ENCODE measurements around the gene SNRPF.
"Not testable (repeated sequence)": the region's sequence is repeated elsewhere in the genome, so short reads cannot be mapped to it uniquely, and the experiment has no call there.

SNRPF gene

DNA sequence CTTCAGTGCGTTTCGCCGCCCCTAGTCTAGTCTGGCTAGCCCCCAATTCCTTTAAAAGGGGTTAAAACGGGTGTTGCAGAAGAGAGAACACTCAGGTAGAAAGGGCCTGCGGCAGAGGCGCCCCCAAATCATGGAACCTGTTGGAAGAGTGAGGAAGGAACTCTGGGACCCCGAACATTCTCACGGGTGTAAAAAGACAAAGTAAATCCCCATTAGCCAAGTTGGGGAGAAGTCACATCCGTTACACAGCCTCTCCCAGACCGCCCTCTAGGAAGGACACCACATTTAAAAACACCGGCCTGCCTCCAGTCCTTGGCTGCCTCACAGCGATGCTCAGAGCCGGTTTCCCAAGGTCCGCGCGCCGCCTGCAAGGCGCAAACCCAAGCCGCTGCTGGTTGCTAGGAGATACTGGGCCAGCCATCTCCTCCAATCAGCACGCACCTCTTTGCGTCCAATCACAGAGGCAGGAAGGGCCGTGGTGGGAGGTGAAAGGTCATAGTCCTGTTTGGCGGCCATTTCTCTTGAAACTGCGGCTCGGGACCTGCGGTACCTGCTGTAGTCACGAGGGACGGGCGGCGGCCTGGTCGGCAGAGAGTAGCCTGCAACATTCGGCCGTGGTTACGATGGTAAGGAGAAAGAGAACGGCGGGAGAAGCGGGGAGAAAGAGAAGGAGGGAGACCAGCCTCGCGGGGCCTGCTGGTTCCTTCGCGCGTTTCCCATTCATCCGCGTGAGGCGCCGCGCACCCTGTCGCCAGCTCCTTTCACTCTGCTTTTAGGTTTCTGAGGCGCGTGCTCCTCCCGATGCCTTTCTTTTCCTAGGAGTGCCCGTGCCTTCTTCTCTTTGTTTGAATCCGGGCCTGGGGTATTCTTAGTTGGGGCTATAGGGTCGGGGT lies at the start of gene SNRPF:
Gene SNRPF (plus strand): TSS at position 502 of the 893 bp plus-strand sequence. CDS start 122 bp downstream, at position 624.
- peak; percentile 98 for DNase-seq (ENCODE audit: low read depth in 2 of 2)
- peak within 1 kb of the TSS; percentile 74 to 84 for H3K4me3 ChIP-seq (replicated peaks in 1 of 2; ENCODE audit: low read depth in 2 of 2, low read length in 2 of 2)
- TF ChIP-seq, protein P1, sequence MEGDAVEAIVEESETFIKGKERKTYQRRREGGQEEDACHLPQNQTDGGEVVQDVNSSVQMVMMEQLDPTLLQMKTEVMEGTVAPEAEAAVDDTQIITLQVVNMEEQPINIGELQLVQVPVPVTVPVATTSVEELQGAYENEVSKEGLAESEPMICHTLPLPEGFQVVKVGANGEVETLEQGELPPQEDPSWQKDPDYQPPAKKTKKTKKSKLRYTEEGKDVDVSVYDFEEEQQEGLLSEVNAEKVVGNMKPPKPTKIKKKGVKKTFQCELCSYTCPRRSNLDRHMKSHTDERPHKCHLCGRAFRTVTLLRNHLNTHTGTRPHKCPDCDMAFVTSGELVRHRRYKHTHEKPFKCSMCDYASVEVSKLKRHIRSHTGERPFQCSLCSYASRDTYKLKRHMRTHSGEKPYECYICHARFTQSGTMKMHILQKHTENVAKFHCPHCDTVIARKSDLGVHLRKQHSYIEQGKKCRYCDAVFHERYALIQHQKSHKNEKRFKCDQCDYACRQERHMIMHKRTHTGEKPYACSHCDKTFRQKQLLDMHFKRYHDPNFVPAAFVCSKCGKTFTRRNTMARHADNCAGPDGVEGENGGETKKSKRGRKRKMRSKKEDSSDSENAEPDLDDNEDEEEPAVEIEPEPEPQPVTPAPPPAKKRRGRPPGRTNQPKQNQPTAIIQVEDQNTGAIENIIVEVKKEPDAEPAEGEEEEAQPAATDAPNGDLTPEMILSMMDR (IDR thresholded peaks at IDR 0.05; ENCODE audit: low read depth, low read length): peak; percentile 17

DNA sequence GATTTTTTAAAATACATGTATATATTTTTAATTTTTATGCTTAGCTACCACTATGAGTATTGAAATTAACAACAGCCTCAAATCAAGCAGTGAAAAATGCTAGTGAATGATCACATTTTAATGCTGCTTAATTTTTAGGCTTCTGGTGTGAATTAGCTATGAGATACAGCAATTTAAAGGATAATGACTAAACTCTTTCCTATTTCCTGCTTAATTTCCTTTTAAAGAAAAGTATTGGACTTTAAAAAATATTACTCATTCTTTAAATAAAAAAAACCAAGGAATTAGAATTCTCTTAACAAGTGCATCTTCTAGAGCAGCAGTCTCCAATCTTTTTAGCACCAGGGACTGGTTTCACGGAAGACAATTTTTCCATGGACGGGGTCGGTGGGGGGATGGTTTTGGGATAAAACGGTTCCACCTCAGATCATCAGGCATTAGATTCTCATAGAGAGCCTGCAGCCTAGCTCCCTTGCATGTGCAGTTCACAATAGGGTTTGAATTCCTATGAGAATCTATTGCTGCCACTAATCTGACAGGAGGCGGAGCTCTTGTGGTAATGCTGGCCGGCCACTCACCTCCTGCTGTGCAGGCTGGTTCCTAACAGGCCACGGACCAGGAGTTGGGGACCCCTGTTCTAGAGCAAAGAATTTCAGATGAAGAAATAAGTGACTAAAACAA lies 49.6 kb upstream of the SNRPF start:
- DNase-seq (ENCODE audit: low read depth in 2 of 2): no peak
- no peak overlapping the region for H3K4me3 ChIP-seq (replicated peaks in 1 of 2; ENCODE audit: low read depth in 2 of 2, low read length in 2 of 2)
- TF ChIP-seq, protein P1 (IDR thresholded peaks at IDR 0.05; ENCODE audit: low read depth, low read length): no peak

DNA sequence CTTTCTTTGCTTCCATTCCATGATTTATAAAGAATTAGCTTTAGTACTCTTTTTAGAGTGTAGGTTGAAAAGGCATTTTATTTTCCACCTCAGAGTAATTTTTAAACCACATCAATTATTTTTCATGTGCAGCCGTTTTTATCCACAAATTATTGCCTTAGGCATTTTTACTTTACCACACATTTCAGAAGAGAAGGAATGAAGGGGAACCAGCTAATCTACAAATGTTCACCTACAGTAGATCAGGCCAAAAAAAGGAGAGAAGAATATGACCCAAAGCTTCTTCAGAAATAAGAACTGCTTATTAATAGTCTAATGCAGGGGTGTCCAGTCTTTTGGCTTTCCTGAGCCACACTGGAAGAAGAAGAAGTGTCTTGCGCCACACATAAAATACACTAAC lies 48.3 kb upstream of the SNRPF start:
- H3K4me3 ChIP-seq (replicated peaks in 1 of 2; ENCODE audit: low read depth in 2 of 2, low read length in 2 of 2): no peak overlapping the region
- TF ChIP-seq, protein P1 (IDR thresholded peaks at IDR 0.05; ENCODE audit: low read depth, low read length): no peak
- no peak for DNase-seq (ENCODE audit: low read depth in 2 of 2)

DNA sequence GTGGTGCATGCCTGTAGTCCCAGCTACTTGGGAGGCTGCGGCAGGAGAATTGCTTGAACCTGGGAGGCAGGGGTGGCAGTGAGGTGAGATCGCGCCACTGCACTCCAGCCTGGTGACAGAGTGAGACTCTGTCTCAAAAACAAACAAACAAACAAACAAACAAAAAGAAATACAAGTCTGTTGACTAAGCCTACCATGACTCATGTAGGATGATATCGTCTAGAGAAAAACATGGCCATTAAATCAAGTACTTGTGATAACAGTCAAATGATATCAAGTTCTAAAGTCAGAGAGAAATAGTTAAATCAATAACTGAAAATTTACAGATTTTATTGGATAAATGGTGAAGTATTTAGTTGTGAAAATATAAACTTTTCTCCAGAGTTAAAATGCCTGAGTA lies 46.6 kb upstream of the SNRPF start:
- not testable (repeated sequence) for H3K4me3 ChIP-seq (replicated peaks in 1 of 2; ENCODE audit: low read depth in 2 of 2, low read length in 2 of 2); DNase-seq (ENCODE audit: low read depth in 2 of 2)

DNA sequence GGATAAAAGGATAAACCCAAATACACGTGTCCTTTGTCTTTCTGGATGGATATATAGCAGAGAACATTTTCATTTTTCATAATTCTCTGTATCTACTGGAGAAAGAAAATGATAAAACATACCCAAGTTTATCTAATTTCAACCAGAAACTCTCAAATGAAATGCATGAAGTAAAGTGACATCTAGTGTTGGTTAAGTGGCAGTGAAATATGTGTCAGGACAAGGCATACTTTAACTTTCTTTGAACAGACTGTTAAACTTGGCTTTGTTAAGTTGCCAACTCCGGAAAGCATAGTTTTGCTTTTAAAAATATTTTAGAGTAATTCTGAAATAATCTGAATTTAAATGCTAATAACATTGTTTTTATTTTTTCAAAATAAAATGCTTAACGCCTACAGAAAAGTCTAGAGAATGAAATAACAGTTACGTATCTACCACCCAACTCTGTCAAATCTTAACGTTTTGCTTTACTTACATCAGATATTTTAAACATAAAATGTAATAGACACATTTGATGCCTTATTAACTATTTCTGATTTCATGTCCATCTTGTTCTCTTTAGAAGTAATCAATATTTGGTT lies 43.0 kb upstream of the SNRPF start:
- TF ChIP-seq, protein P1 (IDR thresholded peaks at IDR 0.05; ENCODE audit: low read depth, low read length): peak; percentile 74
- no peak overlapping the region for H3K4me3 ChIP-seq (replicated peaks in 1 of 2; ENCODE audit: low read depth in 2 of 2, low read length in 2 of 2)
- DNase-seq (ENCODE audit: low read depth in 2 of 2): peak; percentile 63 to 70

DNA sequence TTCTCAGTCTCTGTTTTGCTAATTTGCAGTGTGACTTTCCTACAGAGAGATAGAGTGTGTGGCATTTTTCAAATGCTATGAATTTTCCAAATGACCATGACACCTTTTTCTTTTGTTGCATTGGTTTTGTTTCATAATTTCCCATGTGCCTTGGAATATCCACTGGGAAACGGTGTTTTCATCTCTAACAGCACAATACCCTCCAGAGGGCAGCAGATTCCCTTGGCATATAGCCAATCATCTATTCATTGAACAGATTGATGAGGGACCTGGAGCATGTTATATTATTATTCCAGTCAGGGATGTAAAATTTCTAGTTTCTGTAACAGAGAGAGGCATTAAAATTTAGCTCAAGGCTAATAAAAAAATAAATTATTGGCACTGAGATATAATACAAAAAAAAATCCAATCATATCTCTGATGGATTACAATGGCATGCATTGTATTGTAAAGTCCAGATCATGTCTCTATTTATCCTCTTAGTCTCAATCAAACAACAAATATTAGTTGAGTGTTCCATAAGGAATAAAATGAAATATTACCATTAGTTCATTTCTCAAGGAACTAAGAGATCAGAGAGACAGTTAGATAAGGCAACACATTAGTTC lies 38.6 kb upstream of the SNRPF start:
- TF ChIP-seq, protein P1 (IDR thresholded peaks at IDR 0.05; ENCODE audit: low read depth, low read length): peak; percentile 55
- no peak overlapping the region for H3K4me3 ChIP-seq (replicated peaks in 1 of 2; ENCODE audit: low read depth in 2 of 2, low read length in 2 of 2)
- DNase-seq (ENCODE audit: low read depth in 2 of 2): peak; percentile 68 to 70

Measured in cardiac fibroblast (primary cell).